ENCODE data around the gene DNAJB4.
A peak's percentile ranks its signal among the peaks of the same experiment; 100 is the strongest.
"Not testable (repeated sequence)": the region's sequence is repeated elsewhere in the genome, so short reads cannot be mapped to it uniquely, and the experiment has no call there.

DNAJB4 gene

DNA sequence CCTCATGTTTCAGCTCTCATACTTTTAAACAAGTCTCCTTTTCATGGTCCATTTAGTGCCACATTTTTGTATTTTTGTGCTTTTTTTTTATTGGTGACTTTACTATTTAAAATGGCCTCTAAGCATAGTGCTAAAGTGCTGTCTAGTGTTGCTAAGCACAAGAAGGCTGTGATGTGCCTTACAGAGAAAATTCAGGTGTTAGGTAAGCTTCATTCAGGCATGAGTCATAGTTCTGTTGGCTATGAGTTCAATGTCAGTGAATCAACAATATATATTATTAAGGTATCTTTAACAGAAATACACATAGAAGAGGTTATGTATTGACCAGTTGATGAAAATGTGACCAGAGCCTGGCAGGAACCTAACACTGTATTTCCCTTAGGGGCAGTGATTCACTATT is 13.1 kb upstream of the DNAJB4 start:
- no peak for DNase-seq

DNA sequence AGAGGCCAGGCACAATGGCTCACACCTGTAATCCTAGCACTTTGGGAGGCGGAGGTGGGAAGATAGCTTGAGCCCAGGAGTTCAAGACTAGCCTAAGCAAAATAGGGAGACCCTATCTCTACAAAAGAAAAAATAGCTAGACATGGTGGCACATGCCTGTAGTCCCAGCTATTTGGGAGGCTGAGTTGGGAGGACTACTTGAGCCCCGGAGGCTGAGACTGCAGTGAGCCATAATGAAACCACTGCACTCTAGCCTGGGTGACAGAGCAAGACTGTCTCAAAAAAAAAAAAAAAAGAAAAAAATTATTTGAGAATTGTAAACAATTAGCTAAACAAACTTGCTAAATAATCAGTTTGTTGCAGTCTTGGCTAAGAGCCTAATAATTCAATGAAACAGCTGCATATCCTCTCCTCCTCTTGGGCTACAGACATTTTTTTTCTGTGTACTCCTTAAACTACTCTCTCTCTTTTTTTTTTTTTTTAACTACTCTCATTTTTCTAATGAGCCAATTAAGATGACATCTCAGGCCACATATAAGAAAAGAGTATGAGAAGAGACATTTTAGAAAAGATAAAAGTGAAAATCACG is 10.5 kb upstream of the DNAJB4 start:
- DNase-seq = no peak

DNA sequence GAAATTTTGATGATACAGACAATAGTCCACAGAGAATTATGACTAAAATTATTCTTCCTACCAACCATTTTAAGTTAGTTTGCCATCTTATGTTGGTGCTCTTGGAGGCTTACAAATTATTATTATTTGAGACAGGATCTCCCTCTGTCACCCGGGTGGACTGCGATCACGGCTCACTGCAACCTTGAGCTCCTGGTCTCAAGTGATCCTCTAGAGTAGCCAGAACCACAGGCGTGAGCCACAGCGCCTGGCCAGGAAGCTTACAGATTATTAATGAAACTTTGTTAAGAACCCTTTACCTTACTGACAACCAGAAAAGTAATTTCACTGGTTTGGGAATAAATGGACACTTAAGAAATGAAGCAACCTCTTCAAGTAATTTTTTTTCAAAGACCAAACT is 8.0 kb upstream of the DNAJB4 start:
- DNase-seq = no peak

DNA sequence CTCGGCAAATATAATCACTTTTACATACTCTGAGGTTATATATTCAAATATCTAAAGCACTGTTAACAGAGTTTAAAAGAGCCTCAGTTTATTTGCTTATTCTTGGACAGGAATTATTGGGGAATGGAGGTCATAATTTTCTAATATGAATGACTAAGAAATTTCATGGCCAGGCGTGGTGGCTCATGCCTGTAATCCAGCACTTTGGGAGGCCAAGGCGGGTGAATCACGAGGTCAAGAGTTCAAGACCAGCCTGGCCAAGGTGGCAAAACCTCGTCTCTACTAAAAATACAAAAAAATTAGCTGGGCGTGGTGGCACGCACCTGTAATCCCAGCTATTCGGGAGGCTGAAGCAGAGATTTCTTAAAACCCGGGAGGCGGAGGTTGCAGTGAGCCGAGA is 4.2 kb upstream of the DNAJB4 start:
- DNase-seq = not testable (repeated sequence)

DNA sequence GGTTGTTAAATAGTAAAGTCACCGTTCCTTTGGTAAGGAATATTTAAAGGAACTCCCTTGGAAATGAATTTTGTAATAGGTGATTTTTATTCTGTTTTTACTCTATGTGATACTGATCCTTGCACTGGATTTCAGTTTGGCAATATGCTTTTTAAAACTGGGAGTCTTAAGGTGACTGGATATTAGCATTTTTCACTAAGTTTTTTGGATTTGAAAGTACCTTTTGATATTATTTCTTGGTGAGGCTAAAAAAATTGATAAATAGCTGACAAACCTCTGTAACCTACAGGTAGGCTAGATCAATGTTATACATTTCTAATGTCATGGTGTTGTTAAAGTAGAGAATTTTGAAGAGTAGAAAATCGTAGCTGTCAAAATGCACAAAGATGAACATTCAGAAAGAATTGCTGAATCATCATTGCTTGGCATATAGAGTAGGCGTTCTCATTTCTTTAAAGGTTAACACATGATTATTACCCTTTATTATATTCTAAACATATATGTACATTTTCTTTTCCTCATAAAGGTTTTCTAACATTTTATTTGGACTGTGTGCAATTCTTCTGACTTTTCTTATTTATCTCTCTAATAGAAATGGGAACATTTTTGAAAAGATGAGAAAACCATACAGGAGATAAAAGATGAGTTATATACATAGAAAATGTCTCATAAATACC is 1.5 kb upstream of the DNAJB4 start:
- peak; percentile 39 for DNase-seq

DNA sequence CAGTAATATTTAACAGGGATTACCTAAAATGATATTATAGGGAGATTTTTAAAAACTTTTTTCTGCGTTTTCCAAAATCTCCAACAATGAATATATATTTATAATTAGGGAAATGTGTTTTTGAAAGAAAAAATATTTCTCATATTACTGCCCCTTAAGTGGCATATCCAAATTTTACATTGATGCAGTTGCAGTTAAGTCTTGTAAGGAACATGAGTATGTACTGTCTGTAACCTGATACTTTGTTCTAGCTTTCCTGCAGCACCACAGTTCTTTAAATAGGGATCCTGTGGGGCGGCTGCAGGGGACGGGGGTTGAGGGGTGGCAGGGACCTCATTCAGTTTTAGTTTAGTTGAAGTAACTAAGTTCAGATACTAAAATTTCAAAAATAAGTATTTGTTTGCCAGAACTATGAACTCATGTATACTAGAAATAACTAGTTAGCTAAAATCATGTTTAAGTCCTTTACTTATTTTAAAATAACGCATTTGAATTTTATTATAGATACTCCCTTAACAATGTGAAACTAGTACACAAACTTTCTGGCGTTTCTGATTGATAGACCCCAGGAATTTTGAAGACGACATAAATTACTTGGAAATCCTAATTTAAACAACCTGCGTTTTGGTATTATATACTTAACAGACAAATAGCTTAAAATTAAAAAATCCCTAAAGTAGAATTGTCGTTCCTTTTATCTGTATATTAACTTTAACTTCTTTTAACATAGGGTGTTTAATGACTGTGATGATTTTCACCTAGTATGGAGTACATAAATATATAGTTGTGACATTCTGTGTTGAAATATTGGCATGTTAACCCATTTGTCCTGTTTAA is 639 bp upstream of the DNAJB4 start:
- DNase-seq = peak; percentile 80

DNA sequence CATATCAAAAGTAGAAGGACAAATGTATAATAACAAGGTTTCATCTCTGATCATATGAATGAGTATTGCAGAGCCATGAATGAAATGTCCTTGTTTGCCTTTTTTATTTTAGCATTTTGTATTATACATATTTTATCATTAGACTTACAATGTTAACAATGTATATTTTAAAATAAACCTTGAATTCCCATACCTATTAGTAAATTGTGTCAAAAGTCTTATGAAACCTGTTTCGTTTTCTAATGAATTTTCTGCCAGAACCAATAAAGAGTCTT is 646 bp downstream of the DNAJB4 start:
- DNase-seq = no peak

DNA sequence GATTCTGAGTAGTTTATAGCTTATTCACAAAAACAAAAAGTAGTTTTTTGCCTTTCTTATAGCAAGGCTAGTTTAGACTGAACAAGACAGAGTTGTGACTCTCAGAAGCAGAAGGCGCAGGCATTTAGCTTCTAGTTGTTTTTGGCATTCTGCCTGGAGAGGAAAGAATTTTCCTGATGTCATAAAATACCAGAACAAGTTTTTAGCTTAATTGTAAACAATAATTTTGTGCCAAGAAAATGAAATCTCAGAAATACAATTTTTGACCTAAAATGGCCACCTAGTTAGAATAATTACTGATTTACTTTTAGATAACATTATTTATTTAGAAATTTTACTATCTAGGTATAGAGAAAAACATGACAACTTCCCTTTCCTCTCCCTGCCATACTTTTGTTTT is 1.0 kb downstream of the DNAJB4 start:
- peak; percentile 32 for DNase-seq

DNA sequence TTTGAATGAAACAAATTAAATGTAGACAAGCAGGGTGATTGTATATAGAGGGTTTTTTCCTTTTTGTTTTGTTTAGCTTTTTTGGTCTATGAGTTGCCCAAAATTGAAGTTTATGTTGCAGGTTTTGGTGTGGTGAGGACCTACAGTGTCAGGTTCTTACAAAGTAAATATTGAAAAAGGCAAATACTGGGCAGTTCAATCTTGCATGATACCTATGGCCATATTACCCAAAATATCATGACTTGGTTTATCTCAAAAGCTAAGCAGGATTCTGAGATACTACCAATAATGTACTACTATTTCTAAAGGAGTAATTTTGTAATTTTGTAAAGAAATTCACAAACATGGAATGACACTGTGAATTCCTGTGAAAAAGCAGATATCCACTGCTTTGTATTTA is 1.8 kb downstream of the DNAJB4 start:
- DNase-seq = no peak

DNA sequence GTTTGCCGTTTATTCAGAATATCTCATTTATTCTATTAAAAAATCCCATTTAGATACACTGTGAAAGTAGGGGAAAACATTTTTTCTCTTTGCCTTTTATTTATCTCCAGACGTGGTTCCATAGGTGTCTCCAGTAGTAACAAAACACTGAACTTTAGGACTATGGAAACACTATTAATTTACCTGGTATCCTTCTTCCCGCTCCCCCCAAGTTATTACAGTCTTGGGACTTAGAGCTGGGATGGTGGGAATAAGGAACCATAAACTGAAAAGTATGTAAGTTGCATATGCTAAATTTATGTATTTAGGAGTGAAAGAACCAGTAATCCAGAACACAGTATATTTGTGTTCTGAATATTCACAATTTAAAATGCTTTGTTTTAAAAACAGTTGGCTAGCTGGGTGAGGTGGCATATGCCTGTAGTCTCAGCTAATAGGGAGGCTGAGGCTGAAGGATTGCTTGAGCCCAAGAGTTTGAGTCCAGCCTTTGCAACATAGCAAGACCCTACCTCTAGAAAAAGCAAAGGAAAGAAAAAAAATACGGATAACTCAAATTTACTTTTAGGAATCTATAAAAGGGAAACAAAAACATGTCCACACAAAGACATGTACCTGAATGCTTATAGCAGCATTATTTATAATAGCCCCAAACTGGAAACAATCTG is 3.1 kb downstream of the DNAJB4 start:
- no peak for DNase-seq

DNA sequence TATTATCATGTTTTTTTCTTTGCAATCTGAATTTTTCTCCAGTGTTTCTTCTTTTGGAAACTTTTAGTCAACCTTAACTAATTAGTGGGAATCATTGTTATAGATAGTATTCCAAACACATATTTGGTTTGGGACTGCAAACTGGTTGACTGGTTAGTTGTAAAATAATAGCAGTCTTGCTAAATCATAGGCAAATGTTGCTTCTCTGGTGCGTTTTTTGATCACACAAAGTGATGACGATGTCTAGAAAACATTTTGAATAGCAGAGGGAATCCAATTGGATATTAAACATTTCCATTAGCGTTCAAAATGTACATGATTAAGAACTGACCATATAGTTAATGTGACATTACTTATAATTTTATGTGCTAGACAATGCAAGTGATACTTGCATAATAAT is 4.5 kb downstream of the DNAJB4 start:
- no peak for DNase-seq

DNA sequence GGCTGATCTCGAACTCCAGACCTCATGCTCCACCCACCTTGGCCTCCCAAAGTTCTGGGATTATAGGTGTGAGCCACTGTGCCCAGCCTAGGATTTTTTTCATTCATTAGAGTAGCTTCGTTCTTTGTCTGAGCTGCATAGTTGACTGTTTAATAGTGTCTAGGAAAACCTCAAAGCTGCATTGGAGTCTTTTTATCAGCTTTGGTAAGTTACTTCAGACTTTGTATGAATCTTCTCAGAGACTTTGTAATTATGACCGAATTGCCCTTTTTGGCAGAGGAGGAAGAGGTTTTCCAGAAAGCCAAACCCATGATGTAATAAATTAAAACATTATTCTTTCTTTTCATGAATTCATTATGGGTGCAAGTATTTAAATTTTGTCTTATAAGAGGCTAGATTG is 5.1 kb downstream of the DNAJB4 start:
- DNase-seq = no peak

DNA sequence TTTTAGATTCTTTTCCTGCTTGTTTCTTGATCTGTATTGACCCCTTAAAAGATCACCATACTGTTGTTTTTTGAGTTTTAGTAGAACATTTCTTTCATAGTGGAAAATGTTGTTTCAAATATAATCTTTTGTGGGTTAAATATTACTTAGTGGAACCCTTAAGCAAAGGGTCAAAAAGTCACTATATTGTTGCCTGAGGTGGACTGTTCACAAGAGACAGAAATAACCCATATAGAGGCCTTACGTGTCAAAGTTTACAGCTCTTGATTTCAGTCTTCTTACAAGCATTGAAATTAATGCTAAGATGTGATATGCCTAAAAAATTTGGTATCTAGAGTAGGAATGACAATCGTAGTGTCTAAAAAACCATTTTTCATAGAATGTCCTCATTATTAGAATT is 6.3 kb downstream of the DNAJB4 start:
- no peak for DNase-seq

DNA sequence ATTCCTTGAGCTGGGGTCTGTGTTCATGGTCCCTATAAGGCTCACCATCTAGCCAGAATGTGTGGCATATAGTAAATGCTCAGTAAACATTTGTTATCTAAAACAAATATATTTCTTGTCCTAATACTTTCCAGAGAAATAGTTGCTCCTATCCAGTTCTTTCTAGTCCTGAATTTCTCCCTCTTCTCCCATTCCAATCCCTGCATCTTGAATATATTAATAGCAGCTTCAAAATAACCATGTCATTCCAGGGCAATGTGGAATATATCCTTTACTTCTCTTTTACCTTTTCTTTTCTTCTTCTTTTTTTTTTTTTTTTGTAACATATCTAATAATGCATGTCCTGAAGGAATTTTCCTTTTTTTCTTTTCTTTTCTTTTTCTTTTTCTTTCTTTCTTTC is 10.4 kb downstream of the DNAJB4 start:
- no peak for DNase-seq

DNA sequence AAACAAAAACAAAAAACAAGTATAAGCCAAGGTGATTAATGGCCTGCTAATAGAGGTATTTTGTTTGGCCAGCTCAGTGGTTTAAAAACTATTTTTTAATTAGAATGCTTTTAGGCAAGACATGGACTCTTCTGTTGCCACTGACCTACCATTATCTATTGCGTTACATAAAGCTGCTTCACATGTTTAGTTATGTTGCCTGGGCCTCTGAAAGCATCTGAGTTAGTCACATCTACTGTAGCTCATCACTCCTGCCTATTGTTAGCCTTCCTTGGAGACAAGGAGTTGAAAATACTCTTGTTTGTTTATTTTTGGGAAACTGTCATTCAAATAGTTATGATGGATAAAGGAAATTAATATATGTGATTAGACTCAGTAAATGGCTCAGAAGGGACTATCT is 14.3 kb downstream of the DNAJB4 start:
- DNase-seq = no peak

DNA sequence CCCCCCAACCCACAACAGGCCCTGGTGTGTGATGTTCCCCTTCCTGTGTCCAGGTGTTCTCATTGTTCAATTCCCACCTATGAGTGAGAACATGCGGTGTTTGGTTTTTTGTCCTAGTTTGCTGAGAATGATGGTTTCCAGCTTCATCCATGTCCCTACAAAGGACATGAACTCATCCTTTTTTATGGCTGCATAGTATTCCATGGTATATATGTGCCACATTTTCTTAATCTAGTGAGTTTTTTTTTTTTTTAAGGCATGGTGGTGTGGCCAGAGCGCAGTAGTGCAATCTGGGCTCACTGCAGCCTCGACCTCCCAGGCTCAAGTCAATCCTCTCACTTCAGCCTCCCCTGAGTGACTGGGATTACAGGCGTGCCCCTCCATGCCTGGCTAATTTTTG is 16.4 kb downstream of the DNAJB4 start:
- DNase-seq = not testable (repeated sequence)

DNA sequence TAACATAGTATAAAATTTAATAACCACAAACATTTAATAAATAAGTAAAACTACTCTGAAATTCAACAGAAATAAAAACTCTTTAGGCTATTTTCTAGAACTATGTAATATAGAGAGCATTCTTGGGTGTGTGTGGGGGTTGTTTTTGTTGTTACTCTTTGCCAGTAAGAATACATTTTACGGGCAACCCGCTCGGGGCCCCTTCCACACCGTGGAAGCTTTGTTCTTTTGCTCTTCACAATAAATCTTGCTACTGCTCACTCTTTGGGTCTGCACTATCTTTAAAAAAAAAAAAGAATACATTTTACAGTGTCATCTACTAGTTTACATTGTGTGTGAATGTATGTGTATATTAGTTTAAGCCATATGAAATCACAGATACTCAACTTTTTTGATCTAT is 25.1 kb downstream of the DNAJB4 start:
- no peak for DNase-seq

DNA sequence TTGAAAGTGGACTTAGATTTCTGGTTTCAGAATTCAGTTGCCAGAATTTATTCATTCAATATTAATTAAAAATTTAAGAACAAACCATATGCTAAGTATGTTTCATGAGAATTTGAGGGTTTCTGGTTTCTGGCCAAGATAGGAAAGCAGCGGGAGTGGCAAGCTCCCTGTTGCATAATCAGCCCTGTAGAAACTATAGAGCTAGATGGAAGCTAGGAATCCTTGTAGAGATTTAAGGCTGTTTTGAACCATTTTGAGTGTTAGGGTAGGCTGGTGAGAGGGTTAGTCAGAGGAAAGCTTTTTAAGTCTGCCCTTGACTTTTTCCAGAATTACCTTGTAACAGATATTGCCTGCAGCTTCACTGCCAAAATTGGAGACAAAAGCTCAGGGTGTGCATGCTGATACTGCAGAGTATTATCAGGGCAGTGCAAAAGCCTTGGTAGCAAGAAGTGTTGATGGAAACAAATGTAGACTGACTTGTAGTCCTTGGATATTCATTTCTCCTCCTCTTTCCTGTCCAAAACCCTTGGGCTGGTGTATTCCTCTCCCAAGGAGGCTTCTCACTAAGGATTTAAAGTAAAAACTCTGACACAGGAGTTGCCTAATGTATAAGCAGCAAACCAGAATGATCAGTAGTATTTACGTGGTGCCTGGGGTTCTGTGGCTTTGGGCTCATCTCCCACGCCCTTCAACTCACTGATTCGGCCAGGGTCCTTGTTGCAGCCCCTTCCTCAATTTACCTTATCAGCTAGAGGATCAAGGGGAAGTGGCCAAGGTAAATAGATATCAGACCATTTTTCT is 28.5 kb downstream of the DNAJB4 start:
- DNase-seq = no peak

DNA sequence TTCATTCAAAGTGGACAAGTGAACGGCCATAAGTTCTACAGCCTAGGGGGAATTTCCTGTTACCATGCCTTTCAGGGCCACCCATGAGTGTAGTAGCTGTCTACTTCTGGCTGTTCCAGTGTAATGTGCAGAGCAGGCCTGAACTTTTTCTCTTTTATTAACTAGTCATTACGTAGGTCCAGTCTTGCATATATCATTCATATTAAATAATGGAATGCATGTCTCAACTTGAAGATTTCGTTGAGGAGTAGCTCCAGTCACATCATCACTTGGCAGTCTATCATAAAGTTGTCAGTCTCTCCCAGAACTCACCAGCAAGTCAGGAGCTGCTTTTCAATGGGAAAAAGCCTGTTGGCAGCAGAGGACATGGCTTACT is 29.0 kb downstream of the DNAJB4 start:
- no peak for DNase-seq

DNA sequence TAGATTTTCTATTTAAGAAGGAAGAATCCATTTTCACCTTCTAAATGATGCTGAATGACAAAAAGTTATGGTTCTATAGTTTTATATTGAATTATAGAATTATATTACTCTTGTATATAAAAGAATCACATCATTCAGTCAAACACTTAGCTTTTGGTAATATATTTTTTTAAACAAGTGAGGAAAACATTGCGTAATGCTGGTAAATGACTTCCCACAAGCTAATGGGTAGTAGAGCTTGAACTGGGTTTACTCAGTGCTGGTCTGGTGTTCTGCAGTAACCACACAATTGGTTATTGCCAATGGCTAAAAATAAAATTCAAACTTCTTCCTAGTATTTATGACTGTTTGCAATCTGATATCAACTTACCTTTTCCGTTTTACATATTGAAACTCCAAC is 30.4 kb downstream of the DNAJB4 start:
- DNase-seq = no peak

DNA sequence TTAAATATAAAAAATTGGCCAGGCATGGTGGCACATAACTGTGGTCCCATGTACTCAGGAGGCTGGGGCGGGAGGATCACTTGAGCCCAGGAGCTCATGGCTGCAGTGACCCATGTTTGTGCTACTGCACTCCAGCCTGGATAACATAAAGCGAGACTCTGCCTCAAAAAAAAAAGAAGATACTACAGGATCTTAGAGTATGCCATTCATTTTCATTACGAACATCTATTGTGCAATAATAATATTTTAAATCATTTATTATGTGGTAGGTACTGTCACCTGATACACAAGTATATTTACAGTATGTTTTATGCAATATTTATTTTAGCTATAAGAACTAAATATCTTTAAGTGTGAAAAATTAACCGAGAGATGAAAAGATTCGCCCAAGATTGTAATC is 31.7 kb downstream of the DNAJB4 start:
- DNase-seq = no peak

DNA sequence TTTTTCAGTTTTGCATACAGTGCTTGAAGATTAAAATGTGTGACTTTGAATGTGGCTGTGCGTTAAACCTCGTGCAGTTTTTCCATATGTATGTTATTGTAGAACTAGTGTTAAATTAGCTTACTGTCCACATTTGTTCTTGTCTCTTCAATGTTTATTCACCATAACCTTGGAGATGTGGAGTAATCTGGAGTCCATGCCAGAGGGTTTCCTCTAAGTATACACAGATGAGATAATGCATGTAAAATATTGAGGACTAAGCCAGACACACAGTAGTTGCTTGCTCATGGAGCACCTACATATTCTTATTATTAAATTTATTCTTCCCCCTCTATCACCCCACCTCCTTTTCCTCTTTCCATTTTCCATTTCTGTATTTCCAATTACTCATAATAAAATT is 33.3 kb downstream of the DNAJB4 start:
- DNase-seq = no peak

DNA sequence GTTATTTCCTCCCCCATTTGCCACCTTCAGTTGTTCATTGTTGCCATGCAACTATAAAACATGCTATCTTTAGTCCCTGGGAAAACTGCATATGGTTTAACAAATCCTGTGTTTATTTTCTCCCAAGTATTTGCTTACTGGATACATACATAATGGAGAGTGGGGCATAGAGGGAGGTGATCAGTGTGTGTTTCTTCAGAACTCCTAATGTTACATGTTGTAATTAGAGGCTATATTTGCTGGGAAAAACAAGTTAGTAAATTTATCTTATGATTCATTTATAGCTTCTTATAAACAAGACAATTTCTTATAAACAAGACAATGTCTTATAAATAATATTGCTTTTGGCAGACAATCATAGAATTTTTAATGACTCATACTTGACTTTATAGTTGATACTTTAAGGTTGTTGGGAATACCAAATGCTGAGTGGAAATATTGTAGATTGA is 33.8 kb downstream of the DNAJB4 start:
- DNase-seq = no peak
